Jurkat, Clone E6-1 (cell line): Measurements from ENCODE around the gene SBNO2.

Experiments
- DNase-seq: peaks from one replicate; pipeline ENCODE4 v3.0.0-alpha.2; 2011; ENCODE audit warnings: low read depth, low spot score
- H3K4me3 ChIP-seq: 2 replicates; pipeline ENCODE4 v1.5.1; 2011; ENCODE audit warnings: mild to moderate bottlenecking, low read length, control low read depth, moderate library complexity

Gene SBNO2

DNA sequence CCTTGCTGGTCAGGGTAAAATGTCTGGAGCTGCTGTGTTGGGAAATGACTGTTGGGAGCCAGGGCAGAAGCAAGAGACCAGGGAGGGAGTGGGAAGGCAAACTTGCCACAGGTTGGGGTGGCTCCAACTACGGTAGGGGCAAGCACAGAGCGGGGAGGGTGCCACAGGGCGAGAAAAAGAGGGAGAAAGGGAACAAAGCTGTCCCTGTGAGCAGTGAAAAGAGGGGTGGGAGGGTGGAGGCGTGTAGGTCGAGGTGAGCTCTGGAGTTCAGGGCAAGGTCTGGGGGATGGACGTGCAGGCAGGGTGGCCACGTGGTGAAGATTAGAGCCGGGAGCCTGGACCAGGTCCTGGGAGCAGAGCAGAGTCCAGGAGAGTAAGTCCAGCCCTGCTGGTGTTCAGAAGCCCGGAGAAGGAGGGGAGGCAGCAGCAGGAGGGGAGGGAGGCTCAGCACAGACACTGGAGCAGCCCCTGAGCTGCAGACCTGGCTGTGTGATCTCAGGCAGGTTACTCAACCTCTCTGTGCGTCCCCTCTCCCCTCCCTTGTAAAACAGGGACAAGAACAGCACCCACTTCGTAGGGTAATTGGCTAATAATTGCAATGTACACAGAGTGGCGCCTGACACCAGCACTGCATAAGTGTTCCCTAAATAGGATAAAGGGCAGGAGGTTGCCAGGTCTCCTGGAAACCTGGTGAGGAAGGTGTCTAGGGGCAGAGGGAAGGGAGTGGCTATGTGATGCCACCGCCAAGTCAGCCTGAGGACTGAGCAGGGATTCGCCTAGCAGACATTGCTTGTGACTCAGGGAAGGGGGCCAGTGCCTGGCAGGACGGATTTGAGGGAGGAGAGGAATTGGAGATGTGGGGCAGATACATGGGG, 75.7 kb downstream of the SBNO2 start:
- DNase-seq: no peak
- no peak overlapping the region for H3K4me3 ChIP-seq

- no peak for DNase-seq
- H3K4me3 ChIP-seq: no peak overlapping the region
These were observed 76.3 kb downstream of the SBNO2 start for GRCh38 chr19:1097810-1098176.

- DNase-seq: peak; percentile 96
- H3K4me3 ChIP-seq: peak within 1 kb of the TSS; percentile 93
These were observed 78.9 kb downstream of the SBNO2 start, which contains the start of gene POLR2E for GRCh38 chr19:1094978-1095701. Gene POLR2E (minus strand): TSS chr19:1095375. CDS start chr19:1095315, 60 bp downstream.

DNA sequence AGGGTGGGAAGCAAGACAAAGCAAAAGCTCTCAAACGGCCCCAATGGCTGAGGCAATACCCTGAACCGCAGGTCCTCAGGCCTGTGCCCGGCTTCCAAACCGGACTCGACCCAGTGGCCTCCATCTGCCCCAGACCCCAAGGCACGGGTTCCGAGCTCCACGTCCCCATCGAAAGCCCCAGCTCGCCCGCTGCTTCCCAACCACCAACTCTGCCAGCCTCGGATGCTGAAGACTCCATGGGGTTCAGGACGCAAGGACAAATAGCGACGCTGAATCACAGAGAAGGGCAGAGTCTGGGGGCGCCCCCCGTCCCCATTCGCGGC, 79.5 kb downstream of the SBNO2 start:
- DNase-seq: no peak
- peak overlapping the region; percentile 93 for H3K4me3 ChIP-seq

DNA sequence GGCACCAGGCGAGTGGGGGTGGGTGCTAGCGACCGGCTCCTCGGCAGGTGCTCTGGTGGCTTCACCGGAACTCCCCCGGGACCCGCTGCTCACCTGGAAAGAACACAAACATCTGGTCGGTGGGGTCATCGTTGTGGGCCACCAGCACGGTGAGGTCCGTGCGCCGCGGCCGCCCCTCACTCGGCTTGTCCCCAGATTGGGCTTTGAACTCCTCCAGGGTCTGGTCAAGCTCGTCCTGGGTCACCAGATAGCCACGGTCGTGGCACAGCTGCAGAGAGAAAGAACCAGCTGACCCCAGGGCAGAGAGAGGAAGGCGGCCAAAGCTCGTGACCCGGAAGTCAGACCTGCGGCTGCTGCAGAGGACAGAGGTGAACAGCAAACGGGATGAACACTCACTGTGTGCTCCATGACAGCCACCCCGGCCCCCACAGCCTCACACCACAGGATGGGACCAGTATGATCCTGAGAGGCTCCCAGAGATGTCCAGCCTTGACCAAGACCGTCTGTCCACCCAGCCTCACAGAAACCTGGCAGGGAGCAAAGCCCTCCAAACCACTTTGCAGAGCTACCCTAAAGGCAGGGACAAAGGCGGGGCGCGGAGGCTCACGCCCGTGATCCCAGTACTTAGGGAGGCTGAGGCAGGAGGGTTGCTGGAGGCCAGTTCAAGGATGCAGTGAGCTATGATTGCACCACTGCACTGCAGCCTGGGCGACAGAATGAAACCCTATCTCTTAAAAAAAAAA, 80.1 kb downstream of the SBNO2 start:
- no peak for DNase-seq

DNA sequence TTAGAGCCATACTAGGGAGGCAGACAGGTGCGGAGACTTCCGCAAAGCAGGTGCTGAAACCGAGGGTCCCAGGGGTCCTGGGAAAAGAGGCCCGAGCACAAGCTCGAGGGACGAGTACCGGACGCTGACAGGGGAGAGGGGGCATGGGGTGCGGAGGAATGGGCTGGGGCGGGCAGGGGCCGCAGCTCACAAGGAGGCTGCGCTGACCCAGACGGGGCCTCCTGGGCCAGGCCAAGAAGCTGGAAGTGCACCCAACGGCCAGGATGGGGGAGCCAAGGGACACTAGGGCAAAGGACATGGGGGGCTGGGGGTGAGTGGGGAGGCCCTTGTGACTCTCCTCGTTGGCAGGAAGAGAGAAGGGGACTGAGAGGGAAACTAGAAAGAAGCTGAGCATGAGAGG, 80.7 kb downstream of the SBNO2 start:
- H3K4me3 ChIP-seq: no peak overlapping the region; the same call in 1 of the 2 replicates
- no peak for DNase-seq

More for the DNA sequence above, 80.1 kb downstream of the SBNO2 start:
- H3K4me3 ChIP-seq: peak overlapping the region; percentile 93

GRCh38 chr19:1091544-1092175, 82.4 kb downstream of the SBNO2 start:
- H3K4me3 ChIP-seq: no peak overlapping the region
- no peak for DNase-seq

- no peak for DNase-seq
- no peak overlapping the region for H3K4me3 ChIP-seq
These were observed 83.1 kb downstream of the SBNO2 start for GRCh38 chr19:1090731-1091543.

GRCh38 chr19:1089891-1090290, 84.2 kb downstream of the SBNO2 start:
- H3K4me3 ChIP-seq: no peak overlapping the region
- DNase-seq: no peak

GRCh38 chr19:1089126-1089771, 84.8 kb downstream of the SBNO2 start:
- no peak for DNase-seq
- H3K4me3 ChIP-seq: no peak overlapping the region

DNA sequence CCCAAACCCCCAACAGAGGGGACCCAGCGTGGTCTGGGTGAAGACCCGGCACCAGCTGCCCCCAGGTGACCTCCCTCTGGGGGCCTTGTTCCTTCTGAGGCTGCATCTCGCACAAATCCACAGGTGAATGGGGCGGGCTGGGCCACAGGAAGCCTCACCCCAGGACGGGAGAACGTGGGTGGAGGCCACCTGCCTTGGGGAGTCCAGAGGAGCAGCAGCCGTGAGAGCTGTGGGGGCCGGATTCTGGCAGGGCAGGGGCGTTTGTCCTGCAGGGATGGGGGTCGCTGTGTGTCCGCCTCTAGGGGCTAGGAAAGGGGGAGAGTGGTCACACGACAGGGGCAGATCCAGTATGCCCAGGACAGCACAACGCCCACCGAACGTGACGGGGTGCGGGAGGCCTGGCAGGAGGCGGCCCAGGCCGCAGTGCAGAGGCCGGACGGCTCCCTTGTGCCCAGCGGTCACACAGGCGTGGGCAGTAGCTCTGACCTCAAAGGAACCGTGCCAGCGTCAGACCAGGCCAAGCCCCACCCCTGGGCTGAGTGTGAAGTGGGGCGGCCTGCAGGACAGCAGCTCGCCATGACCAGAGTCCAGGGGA, 85.6 kb downstream of the SBNO2 start:
- no peak for DNase-seq
- H3K4me3 ChIP-seq: no peak overlapping the region

GRCh38 chr19:1087813-1088415, 86.2 kb downstream of the SBNO2 start:
- DNase-seq: no peak
- H3K4me3 ChIP-seq: no peak overlapping the region

DNA sequence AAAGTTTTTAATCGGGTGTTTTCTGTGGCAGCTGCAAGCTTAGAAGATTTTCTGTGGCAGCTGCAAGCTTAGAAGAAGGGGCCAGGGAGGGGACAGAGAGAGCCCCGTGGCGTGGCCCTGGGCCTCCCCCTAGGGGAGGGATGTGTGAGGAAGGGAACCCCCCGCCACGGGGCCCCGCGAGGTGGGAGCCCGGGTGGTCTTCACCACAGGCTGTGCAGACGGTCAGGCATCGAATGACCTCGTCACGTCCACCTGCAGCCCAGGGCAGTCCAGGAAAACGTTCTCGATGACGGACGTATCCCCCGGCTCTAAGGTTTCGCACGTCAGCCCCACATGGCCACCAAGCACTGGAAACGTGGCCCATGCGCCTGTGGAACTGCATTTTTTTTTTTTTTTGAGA, 87.5 kb downstream of the SBNO2 start:
- DNase-seq: no peak
- no peak overlapping the region for H3K4me3 ChIP-seq

DNA sequence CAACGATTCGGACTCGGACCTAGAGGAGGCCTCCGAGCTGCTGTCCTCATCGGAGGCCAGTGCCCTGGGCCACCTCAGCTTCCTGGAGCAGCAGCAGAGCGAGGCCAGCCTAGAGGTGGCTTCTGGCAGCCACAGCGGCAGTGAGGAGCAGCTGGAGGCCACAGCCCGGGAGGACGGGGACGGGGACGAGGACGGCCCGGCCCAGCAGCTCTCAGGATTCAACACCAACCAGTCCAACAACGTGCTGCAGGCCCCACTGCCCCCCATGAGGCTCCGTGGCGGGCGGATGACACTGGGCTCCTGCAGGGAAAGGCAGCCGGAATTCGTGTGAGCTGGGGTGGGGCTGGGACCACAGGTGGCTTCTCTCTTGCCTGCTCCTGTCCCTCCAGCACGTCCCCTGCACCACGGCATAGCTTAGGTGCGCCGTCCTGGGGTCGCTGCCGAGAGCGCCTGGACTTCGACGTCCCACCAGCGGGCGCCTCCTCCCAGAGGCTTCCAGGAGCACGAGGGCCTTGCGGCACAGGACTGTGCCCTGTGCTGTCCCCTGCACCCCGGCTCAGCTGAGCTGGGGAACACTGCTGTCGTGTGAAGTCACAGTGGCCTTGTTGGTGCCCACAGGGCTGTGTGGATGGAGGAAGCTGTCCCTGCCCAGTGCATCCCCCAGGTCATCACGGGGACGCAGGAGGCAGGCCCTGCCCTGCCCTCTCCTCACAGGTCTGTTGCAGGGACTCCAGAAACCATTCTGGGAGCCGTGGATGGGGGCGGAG, 88.2 kb downstream of the SBNO2 start:
- H3K4me3 ChIP-seq: no peak overlapping the region
- DNase-seq: no peak

- H3K4me3 ChIP-seq: no peak overlapping the region
- no peak for DNase-seq
These were observed 88.9 kb downstream of the SBNO2 start for GRCh38 chr19:1085053-1085658.
